ENCODE results near the gene POLD1. TPM values are rescaled to one million over a fixed set of nuclear protein-coding genes. Genes with fewer than 3 reads are reported as not detected.

Gene POLD1
- total and polyA plus RNA-seq, 2 of the 13 experiments (the other 11 are each of a cell fraction or from before 2014, with no cell fraction given): 17.4 to 54.0 TPM

DNA sequence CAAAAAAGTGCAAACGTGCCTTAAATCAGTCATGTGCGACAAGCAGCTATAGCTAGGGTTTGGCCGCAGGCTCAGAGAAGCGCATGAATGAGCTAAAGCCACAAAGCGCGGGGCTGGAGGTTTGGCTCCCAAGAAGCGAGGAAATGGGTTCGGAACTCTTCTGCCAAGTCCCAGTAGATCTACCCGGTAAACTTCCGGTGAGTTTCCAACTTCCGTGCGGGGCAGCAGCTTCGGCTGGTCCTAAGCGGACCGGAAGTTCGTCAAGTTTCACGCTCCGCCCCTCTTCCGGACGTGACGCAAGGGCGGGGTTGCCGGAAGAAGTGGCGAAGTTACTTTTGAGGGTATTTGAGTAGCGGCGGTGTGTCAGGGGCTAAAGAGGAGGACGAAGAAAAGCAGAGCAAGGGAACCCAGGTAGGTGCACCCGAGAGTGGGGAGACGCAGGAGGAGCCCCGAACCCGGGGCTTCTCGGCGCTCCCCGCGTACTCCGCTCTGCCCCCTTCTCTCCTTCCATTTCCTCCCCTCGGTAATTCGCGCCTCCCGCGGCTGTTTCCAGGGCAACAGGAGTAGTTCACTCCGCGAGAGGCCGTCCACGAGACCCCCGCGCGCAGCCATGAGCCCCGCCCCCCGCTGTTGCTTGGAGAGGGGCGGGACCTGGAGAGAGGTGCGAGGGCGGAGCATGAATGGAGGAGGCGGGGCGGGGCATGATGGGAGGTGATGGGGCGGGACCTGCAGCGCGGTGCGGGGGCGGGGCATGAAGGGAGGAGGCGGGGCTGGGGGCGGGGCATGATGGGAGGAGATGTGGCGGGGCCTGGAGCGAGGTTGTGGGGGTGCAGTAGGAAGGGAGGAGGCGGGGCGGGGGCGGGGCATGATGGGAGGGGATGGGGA lies 7.7 kb upstream of the POLD1 start, which contains the start of gene NR1H2 (continued):
- TF ChIP-seq, protein P1, sequence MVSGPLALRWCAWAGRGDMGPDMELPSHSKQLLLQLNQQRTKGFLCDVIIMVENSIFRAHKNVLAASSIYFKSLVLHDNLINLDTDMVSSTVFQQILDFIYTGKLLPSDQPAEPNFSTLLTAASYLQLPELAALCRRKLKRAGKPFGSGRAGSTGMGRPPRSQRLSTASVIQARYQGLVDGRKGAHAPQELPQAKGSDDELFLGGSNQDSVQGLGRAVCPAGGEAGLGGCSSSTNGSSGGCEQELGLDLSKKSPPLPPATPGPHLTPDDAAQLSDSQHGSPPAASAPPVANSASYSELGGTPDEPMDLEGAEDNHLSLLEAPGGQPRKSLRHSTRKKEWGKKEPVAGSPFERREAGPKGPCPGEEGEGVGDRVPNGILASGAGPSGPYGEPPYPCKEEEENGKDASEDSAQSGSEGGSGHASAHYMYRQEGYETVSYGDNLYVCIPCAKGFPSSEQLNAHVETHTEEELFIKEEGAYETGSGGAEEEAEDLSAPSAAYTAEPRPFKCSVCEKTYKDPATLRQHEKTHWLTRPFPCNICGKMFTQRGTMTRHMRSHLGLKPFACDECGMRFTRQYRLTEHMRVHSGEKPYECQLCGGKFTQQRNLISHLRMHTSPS (CRISPR knock-in tag; IDR thresholded peaks at IDR 0.05; ENCODE audit: low read depth): no peak
- TF ChIP-seq, protein P2, sequence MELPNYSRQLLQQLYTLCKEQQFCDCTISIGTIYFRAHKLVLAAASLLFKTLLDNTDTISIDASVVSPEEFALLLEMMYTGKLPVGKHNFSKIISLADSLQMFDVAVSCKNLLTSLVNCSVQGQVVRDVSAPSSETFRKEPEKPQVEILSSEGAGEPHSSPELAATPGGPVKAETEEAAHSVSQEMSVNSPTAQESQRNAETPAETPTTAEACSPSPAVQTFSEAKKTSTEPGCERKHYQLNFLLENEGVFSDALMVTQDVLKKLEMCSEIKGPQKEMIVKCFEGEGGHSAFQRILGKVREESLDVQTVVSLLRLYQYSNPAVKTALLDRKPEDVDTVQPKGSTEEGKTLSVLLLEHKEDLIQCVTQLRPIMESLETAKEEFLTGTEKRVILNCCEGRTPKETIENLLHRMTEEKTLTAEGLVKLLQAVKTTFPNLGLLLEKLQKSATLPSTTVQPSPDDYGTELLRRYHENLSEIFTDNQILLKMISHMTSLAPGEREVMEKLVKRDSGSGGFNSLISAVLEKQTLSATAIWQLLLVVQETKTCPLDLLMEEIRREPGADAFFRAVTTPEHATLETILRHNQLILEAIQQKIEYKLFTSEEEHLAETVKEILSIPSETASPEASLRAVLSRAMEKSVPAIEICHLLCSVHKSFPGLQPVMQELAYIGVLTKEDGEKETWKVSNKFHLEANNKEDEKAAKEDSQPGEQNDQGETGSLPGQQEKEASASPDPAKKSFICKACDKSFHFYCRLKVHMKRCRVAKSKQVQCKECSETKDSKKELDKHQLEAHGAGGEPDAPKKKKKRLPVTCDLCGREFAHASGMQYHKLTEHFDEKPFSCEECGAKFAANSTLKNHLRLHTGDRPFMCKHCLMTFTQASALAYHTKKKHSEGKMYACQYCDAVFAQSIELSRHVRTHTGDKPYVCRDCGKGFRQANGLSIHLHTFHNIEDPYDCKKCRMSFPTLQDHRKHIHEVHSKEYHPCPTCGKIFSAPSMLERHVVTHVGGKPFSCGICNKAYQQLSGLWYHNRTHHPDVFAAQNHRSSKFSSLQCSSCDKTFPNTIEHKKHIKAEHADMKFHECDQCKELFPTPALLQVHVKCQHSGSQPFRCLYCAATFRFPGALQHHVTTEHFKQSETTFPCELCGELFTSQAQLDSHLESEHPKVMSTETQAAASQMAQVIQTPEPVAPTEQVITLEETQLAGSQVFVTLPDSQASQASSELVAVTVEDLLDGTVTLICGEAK (IDR thresholded peaks at IDR 0.05): peak; percentile 99
- TF ChIP-seq, protein P2 (CRISPR knock-in tag; IDR thresholded peaks at IDR 0.05): peak; percentile 81; the same call in 1 of the 2 replicates
- TF ChIP-seq ZNF33A (CRISPR knock-in tag; IDR thresholded peaks at IDR 0.05; ENCODE audit: borderline replicate concordance) (no peak), MED13 (CRISPR knock-in tag; IDR thresholded peaks at IDR 0.05) (no peak), TP53 (CRISPR knock-in tag; conservative IDR thresholded peaks at IDR 0.05) (peak; percentile 13; the same call in 1 of the 2 replicates)
- TF ChIP-seq, protein P3, sequence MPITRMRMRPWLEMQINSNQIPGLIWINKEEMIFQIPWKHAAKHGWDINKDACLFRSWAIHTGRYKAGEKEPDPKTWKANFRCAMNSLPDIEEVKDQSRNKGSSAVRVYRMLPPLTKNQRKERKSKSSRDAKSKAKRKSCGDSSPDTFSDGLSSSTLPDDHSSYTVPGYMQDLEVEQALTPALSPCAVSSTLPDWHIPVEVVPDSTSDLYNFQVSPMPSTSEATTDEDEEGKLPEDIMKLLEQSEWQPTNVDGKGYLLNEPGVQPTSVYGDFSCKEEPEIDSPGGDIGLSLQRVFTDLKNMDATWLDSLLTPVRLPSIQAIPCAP (CRISPR knock-in tag; IDR thresholded peaks at IDR 0.05; ENCODE audit: low read depth): no peak
- TF ChIP-seq, protein P4, sequence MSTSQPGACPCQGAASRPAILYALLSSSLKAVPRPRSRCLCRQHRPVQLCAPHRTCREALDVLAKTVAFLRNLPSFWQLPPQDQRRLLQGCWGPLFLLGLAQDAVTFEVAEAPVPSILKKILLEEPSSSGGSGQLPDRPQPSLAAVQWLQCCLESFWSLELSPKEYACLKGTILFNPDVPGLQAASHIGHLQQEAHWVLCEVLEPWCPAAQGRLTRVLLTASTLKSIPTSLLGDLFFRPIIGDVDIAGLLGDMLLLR (CRISPR knock-in tag; IDR thresholded peaks at IDR 0.05): no peak
- TF ChIP-seq, protein P5, sequence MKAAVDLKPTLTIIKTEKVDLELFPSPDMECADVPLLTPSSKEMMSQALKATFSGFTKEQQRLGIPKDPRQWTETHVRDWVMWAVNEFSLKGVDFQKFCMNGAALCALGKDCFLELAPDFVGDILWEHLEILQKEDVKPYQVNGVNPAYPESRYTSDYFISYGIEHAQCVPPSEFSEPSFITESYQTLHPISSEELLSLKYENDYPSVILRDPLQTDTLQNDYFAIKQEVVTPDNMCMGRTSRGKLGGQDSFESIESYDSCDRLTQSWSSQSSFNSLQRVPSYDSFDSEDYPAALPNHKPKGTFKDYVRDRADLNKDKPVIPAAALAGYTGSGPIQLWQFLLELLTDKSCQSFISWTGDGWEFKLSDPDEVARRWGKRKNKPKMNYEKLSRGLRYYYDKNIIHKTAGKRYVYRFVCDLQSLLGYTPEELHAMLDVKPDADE (CRISPR knock-in tag; IDR thresholded peaks at IDR 0.05): no peak
- TF ChIP-seq, protein P6, sequence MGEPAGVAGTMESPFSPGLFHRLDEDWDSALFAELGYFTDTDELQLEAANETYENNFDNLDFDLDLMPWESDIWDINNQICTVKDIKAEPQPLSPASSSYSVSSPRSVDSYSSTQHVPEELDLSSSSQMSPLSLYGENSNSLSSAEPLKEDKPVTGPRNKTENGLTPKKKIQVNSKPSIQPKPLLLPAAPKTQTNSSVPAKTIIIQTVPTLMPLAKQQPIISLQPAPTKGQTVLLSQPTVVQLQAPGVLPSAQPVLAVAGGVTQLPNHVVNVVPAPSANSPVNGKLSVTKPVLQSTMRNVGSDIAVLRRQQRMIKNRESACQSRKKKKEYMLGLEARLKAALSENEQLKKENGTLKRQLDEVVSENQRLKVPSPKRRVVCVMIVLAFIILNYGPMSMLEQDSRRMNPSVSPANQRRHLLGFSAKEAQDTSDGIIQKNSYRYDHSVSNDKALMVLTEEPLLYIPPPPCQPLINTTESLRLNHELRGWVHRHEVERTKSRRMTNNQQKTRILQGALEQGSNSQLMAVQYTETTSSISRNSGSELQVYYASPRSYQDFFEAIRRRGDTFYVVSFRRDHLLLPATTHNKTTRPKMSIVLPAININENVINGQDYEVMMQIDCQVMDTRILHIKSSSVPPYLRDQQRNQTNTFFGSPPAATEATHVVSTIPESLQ (CRISPR knock-in tag; conservative IDR thresholded peaks at IDR 0.05): no peak

Data from HepG2 (cell line).